ENCODE data around the gene PTPRH.

PTPRH gene

DNA sequence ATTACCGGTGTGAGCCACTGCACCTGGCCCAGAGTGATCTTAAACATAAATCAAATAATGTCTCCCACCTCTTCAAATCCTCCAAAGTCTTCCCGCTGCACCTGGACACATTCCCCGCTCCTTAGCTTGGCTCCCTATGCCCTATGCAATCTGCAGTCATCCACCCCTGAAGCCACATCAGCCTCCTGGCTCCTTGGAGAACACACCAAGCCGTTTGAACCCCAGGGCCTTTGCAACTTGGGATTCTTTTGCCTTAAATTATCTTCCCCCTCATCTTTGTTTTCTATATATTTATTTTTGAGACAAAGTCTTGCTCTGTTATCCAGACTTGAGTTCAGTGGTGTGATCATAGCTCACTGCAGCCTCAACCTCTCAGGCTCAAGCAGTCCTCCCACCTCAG, 40.2 kb downstream of the PTPRH start:
- TF ChIP-seq GABPA (IDR thresholded peaks at IDR 0.05; ENCODE audit: low read depth) (no peak), POLR2AphosphoS5 (IDR thresholded peaks at IDR 0.05; ENCODE audit: low read depth) (no peak)
- TF ChIP-seq, protein P1, sequence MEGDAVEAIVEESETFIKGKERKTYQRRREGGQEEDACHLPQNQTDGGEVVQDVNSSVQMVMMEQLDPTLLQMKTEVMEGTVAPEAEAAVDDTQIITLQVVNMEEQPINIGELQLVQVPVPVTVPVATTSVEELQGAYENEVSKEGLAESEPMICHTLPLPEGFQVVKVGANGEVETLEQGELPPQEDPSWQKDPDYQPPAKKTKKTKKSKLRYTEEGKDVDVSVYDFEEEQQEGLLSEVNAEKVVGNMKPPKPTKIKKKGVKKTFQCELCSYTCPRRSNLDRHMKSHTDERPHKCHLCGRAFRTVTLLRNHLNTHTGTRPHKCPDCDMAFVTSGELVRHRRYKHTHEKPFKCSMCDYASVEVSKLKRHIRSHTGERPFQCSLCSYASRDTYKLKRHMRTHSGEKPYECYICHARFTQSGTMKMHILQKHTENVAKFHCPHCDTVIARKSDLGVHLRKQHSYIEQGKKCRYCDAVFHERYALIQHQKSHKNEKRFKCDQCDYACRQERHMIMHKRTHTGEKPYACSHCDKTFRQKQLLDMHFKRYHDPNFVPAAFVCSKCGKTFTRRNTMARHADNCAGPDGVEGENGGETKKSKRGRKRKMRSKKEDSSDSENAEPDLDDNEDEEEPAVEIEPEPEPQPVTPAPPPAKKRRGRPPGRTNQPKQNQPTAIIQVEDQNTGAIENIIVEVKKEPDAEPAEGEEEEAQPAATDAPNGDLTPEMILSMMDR (IDR thresholded peaks at IDR 0.05; ENCODE audit: insufficient read depth, low read length), result no peak
- TF ChIP-seq, protein P2, sequence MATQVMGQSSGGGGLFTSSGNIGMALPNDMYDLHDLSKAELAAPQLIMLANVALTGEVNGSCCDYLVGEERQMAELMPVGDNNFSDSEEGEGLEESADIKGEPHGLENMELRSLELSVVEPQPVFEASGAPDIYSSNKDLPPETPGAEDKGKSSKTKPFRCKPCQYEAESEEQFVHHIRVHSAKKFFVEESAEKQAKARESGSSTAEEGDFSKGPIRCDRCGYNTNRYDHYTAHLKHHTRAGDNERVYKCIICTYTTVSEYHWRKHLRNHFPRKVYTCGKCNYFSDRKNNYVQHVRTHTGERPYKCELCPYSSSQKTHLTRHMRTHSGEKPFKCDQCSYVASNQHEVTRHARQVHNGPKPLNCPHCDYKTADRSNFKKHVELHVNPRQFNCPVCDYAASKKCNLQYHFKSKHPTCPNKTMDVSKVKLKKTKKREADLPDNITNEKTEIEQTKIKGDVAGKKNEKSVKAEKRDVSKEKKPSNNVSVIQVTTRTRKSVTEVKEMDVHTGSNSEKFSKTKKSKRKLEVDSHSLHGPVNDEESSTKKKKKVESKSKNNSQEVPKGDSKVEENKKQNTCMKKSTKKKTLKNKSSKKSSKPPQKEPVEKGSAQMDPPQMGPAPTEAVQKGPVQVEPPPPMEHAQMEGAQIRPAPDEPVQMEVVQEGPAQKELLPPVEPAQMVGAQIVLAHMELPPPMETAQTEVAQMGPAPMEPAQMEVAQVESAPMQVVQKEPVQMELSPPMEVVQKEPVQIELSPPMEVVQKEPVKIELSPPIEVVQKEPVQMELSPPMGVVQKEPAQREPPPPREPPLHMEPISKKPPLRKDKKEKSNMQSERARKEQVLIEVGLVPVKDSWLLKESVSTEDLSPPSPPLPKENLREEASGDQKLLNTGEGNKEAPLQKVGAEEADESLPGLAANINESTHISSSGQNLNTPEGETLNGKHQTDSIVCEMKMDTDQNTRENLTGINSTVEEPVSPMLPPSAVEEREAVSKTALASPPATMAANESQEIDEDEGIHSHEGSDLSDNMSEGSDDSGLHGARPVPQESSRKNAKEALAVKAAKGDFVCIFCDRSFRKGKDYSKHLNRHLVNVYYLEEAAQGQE (IDR thresholded peaks at IDR 0.05; ENCODE audit: insufficient replicate concordance, low read depth), result no peak
- Histone ChIP-seq H3K4me3 (replicated peaks; ENCODE audit: insufficient read depth, low read length) (no peak overlapping the region), H3K27me3 (ENCODE audit: insufficient read depth, poor library complexity, severe bottlenecking) (peaks cover 24% of the 10 kb centered on the region), H3K27ac (replicated peaks) (no peak overlapping the region)
- DNase-seq (ENCODE audit: low read depth in 1 of 2, low spot score in 1 of 2), result no peak

DNA sequence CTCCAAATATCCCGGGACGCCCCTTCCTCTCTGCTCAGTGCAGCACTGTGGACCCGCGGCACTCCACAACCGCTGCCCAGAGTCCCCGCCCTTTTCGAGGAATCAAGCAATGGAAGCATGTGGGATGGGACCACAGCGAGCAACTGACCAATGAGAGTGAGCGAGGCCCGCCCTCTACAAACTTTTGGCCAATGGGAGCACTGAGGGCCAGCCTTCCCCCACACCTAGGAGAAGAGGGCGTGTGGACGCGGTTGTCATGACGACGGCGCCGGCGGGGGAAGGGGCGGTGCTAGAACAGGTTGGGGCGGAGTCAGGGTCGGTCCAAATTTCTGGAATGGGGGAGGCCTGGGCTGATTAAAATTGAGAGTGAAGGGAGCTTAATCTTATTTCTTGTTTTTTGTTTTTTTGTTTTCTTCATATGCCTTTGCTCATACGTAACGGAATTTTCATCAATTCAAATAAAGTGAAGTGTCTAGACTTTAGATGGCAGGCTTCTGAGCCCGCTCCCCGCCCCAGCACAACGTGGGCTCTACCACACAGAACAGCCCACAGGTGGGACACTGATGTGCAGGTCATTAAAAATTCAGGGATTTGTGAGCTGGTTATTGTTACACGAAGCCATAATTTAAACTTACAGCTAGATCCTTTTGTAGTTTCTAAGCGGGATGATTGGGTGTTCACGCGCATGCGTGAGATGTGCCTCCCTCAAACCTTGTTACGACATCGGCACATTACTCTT, 42.6 kb downstream of the PTPRH start, which contains the start of gene DNAAF3:
Gene DNAAF3, minus strand, starts transcription at position 84 of the 739 bp plus-strand sequence. CDS start 200 bp downstream, outside the sequence.
- Histone ChIP-seq H3K4me3 (replicated peaks; ENCODE audit: insufficient read depth, low read length) (peak within 1 kb of the TSS; percentile 53), H3K27ac (replicated peaks) (peak within 1 kb of the TSS; percentile 51), H3K27me3 (ENCODE audit: insufficient read depth, poor library complexity, severe bottlenecking) (peaks cover 11% of the 10 kb centered on the region)
- DNase-seq (ENCODE audit: low read depth in 1 of 2, low spot score in 1 of 2), result peak; percentile 93 to 95
- TF ChIP-seq, protein P2 (IDR thresholded peaks at IDR 0.05; ENCODE audit: insufficient replicate concordance, low read depth), result no peak
- TF ChIP-seq POLR2AphosphoS5 (IDR thresholded peaks at IDR 0.05; ENCODE audit: low read depth), result no peak
- no peak for TF ChIP-seq GABPA (IDR thresholded peaks at IDR 0.05; ENCODE audit: low read depth)
- no peak for TF ChIP-seq SPI1 (IDR thresholded peaks at IDR 0.05; ENCODE audit: borderline replicate concordance, low read depth)
- TF ChIP-seq, protein P1 (IDR thresholded peaks at IDR 0.05; ENCODE audit: insufficient read depth, low read length), result no peak

DNA sequence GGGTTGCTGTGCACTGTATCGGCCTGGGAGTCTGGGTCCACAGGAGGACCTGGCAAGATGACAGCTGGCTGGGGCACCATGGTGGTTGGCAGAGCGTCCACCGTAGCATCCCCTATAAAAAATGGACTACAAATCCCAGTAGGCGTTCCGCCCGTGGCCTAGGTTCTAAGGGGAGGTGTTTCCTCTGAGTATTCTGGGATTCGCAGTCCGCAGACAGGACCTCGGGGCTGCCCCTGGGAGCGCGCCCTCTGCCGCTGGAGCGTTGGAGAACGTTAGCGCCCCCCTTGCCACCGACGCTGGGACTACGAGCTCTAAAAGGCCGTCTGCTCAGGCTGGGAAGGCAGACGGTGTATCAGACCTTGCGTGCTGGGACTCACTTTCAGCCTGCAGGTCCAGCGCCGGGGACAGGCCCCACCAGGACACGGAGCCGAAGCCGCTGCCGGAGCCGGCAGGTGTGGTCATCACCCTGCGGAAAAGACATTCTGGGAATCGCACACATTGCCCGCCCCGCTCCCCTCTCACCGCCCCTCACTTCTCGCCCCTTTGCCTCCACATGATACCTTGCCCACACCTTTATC, 43.3 kb downstream of the PTPRH start:
- peaks cover 13% of the 10 kb centered on the region for H3K27me3 ChIP-seq (ENCODE audit: insufficient read depth, poor library complexity, severe bottlenecking)
- TF ChIP-seq SPI1 (IDR thresholded peaks at IDR 0.05; ENCODE audit: borderline replicate concordance, low read depth), result no peak
- TF ChIP-seq POLR2AphosphoS5 (IDR thresholded peaks at IDR 0.05; ENCODE audit: low read depth), result no peak
- TF ChIP-seq, protein P1 (IDR thresholded peaks at IDR 0.05; ENCODE audit: insufficient read depth, low read length), result peak; percentile 52
- H3K27ac ChIP-seq (replicated peaks), result 0 out of 2 replicates have a peak overlapping the region, but pooled peaks have one; percentile 19
- peak in 1 of 2 experiments; percentile 80 for DNase-seq (ENCODE audit: low read depth in 1 of 2, low spot score in 1 of 2)
- H3K4me3 ChIP-seq (replicated peaks; ENCODE audit: insufficient read depth, low read length), result peak overlapping the region; percentile 53

Measured in HL-60 (cell line).